ENCODE results near the gene FAM3B. TPM values are rescaled to one million over a fixed set of nuclear protein-coding genes. Genes with fewer than 3 reads are reported as not detected.

Gene FAM3B
- total and polyA plus RNA-seq, 7 donors, result 0.10 to 0.26 (median 0.19) TPM; not detected in 3

DNA sequence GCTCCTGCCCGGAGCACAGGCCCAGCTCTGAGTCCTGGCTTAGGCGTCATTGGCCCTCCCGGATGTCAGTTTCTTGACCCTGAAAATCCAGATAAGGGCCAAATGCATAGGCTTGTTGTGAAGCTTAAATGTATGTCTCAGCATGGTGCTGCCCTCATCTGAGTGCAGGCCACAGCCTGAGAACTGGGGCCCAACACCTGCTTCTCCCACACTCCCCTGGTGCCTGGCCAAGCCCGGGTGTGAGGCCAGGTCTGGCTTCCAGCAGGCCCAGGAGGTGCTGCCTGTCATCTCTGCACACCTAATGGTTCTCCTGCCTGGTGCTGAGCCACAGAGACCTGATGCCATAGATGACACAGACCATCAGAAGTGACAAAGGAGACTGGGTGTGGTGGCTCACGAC, 59.3 kb downstream of the FAM3B start:
- Histone ChIP-seq H3K4me3 (no peak overlapping the region), H3K4me1 (no peaks in the 10 kb centered on the region), H3K27me3 (ENCODE audit: insufficient read depth in 3 of 3, low read length in 2 of 3) (peaks cover 0 to 2% (median 2%) of the 10 kb centered on the region in 3 donors), H3K27ac (no peak overlapping the region), H3K36me3 (ENCODE audit: insufficient read depth in 1 of 2, low read depth in 1 of 2) (no peaks in the 10 kb centered on the region), H3K9me3 (no peaks in the 10 kb centered on the region)
- TF ChIP-seq CTCF (IDR thresholded peaks at IDR 0.05), result no peak
- intact Hi-C loops (cut with DNase I), result no loop called here
- DNase-seq (no peak), ATAC-seq (no peak)
- 66 to 79% (median 77%) methylated on average over 5 of the region's 5 CpGs for WGBS, 3 donors

DNA sequence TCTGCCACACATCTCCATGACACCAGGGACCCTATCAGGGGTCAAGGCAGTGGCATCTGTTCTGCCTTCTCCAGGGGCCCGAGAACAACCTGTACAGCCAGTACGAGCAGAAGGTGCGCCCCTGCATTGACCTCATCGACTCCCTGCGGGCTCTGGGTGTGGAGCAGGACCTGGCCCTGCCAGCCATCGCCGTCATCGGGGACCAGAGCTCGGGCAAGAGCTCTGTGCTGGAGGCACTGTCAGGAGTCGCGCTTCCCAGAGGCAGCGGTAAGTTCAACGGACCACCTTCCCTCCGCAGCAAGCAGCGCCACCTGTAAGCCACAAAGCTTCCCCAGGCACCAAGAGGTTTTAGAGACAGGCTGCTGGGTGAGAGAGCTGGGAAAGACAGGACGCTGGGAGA, 61.1 kb downstream of the FAM3B start:
- no peak for ATAC-seq
- Histone ChIP-seq H3K4me1 (no peaks in the 10 kb centered on the region), H3K4me3 (no peak overlapping the region), H3K9me3 (no peaks in the 10 kb centered on the region), H3K36me3 (ENCODE audit: insufficient read depth in 1 of 2, low read depth in 1 of 2) (no peaks in the 10 kb centered on the region), H3K27me3 (ENCODE audit: insufficient read depth in 3 of 3, low read length in 2 of 3) (peaks cover 0 to 2% (median 0%) of the 10 kb centered on the region in 3 donors), H3K27ac (no peak overlapping the region)
- intact Hi-C loops (cut with DNase I), result no loop called here
- no peak for DNase-seq
- TF ChIP-seq CTCF (IDR thresholded peaks at IDR 0.05), result no peak
- 80 to 86% (median 84%) methylated on average over 16 of the region's 16 CpGs for WGBS, 3 donors

GRCh38 chr21:41378849-41379248, 62.2 kb downstream of the FAM3B start:
- intact Hi-C loops (cut with DNase I), result no loop called here
- Histone ChIP-seq H3K4me3 (no peak overlapping the region), H3K4me1 (no peaks in the 10 kb centered on the region), H3K27me3 (ENCODE audit: insufficient read depth in 3 of 3, low read length in 2 of 3) (peaks cover 0 to 2% (median 0%) of the 10 kb centered on the region in 3 donors), H3K27ac (no peak overlapping the region), H3K36me3 (ENCODE audit: insufficient read depth in 1 of 2, low read depth in 1 of 2) (no peaks in the 10 kb centered on the region), H3K9me3 (no peaks in the 10 kb centered on the region)
- ATAC-seq (no peak), DNase-seq (no peak)
- WGBS, 3 donors, result 66 to 76% (median 76%) methylated on average over 8 of the region's 8 CpGs
- no peak for TF ChIP-seq CTCF (IDR thresholded peaks at IDR 0.05)

DNA sequence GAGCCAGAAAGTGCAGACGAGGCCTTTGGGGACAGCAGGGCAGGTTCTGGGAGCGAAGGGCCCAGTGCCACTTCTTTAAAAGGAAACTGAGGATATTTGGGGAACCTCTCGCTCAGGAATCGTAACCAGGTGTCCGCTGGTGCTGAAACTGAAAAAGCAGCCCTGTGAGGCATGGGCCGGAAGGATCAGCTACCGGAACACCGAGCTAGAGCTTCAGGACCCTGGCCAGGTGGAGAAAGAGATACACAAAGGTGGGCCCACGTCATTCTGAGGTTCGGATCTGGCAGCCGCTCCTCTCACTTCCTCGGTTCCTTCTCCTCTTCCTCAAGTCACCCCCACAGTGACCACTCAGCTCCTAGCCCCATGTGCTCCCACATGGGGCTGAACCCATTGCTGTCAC, 63.3 kb downstream of the FAM3B start:
- H3K36me3 ChIP-seq (ENCODE audit: insufficient read depth in 1 of 2, low read depth in 1 of 2), result no peaks in the 10 kb centered on the region
- H3K4me1 ChIP-seq, result no peaks in the 10 kb centered on the region
- DNase-seq (no peak), ATAC-seq (no peak)
- no peak overlapping the region for H3K4me3 ChIP-seq
- H3K9me3 ChIP-seq, result no peaks in the 10 kb centered on the region
- no peak for TF ChIP-seq CTCF (IDR thresholded peaks at IDR 0.05)
- intact Hi-C loops (cut with DNase I), result no loop called here
- no peak overlapping the region for H3K27ac ChIP-seq
- WGBS, 3 donors, result 89 to 92% (median 90%) methylated on average over 12 of the region's 12 CpGs
- peaks cover 0 to 2% (median 0%) of the 10 kb centered on the region in 3 donors for H3K27me3 ChIP-seq (ENCODE audit: insufficient read depth in 3 of 3, low read length in 2 of 3)

- TF ChIP-seq CTCF (IDR thresholded peaks at IDR 0.05), result no peak
- intact Hi-C loops (cut with DNase I), result no loop called here
- Histone ChIP-seq H3K4me3 (no peak overlapping the region), H3K27me3 (ENCODE audit: insufficient read depth in 3 of 3, low read length in 2 of 3) (peaks cover 0 to 2% (median 0%) of the 10 kb centered on the region in 3 donors), H3K27ac (no peak overlapping the region), H3K9me3 (no peaks in the 10 kb centered on the region), H3K4me1 (no peaks in the 10 kb centered on the region), H3K36me3 (ENCODE audit: insufficient read depth in 1 of 2, low read depth in 1 of 2) (no peaks in the 10 kb centered on the region)
- DNase-seq, result no peak
- ATAC-seq, result no peak
Measured at GRCh38 chr21:41381731-41382130, 65.1 kb downstream of the FAM3B start.

All from psoas muscle (tissue), 8 donors.